Breast epithelium (tissue), 3 donors: ENCODE data around the gene IL32.

Experiments used
- CTCF ChIP-seq, 3 donors: fragments of 450-650 bp; IDR thresholded peaks; one replicate each; pipeline ENCODE4 v1.5.1; 2016 to 2017; ENCODE audit warnings: antibody characterized with exemption in 3 of 3, mild to moderate bottlenecking in 3 of 3, moderate library complexity in 3 of 3
- POLR2A ChIP-seq: fragments of 450-650 bp; IDR thresholded peaks from one replicate; pipeline ENCODE4 v1.6.1; 2016; ENCODE audit warnings: antibody characterized with exemption, mild to moderate bottlenecking, moderate library complexity
- POLR2AphosphoS5 ChIP-seq, 3 donors: sonication (generic); formaldehyde crosslinking; IDR thresholded peaks; one replicate each; pipeline ENCODE4 v1.6.1; 2017; ENCODE audit warnings: antibody characterized with exemption in 3 of 3

- TF ChIP-seq POLR2A = no peak
- TF ChIP-seq CTCF (IDR thresholded peaks at IDR 0.05) = no peak
- TF ChIP-seq POLR2AphosphoS5 (IDR thresholded peaks at IDR 0.05) = no peak
Measured at GRCh38 chr16:3062553-3062952, 2.9 kb upstream of the IL32 start.
